HT-29 (cell line): ENCODE measurements around the gene ADPRHL1. TPM values are rescaled to one million over a fixed set of nuclear protein-coding genes. Genes with fewer than 3 reads are reported as not detected.

Experiments
- DNase-seq: peaks from one replicate; pipeline ENCODE4 v3.0.0-alpha.2; 2015; ENCODE audit warnings: low spot score
- total RNA-seq: library from RNA; depleted of rRNA; stranded (reverse); fragments of >200 nt; shearing (Covaris generic); gene quantifications from 2 replicates; pipeline ENCODE4 v1.2.3, GENCODE V29; 2014

The ADPRHL1 gene
- total RNA-seq, 1 experiment from 2014 or later: 3.3 TPM

- no peak for DNase-seq
Measured at GRCh38 chr13:113432506-113433270, 20.6 kb downstream of the ADPRHL1 start.

GRCh38 chr13:113431171-113431570 is 22.1 kb downstream of the ADPRHL1 start:
- no peak for DNase-seq

GRCh38 chr13:113430378-113431110 is 22.7 kb downstream of the ADPRHL1 start:
- no peak for DNase-seq

- DNase-seq: no peak
Measured at GRCh38 chr13:113429608-113429985, 23.7 kb downstream of the ADPRHL1 start.

- DNase-seq: no peak
Measured at GRCh38 chr13:113428871-113429607, 24.2 kb downstream of the ADPRHL1 start.

GRCh38 chr13:113428469-113428865 is 24.8 kb downstream of the ADPRHL1 start:
- no peak for DNase-seq

GRCh38 chr13:113427562-113428468 is 25.5 kb downstream of the ADPRHL1 start:
- no peak for DNase-seq

- no peak for DNase-seq
Measured at GRCh38 chr13:113426591-113426986, 26.7 kb downstream of the ADPRHL1 start.

GRCh38 chr13:113425941-113426590 is 27.2 kb downstream of the ADPRHL1 start:
- no peak for DNase-seq

- DNase-seq: no peak
Measured at GRCh38 chr13:113423520-113424163, 29.6 kb downstream of the ADPRHL1 start.

GRCh38 chr13:113422807-113423519 is 30.3 kb downstream of the ADPRHL1 start:
- DNase-seq: no peak

GRCh38 chr13:113421673-113422270 is 31.5 kb downstream of the ADPRHL1 start:
- no peak for DNase-seq

- no peak for DNase-seq
Measured at GRCh38 chr13:113420833-113421600, 32.3 kb downstream of the ADPRHL1 start.

- no peak for DNase-seq
Measured at GRCh38 chr13:113420232-113420631, 33.1 kb downstream of the ADPRHL1 start.

- DNase-seq: no peak
Measured at GRCh38 chr13:113419531-113420193, 33.6 kb downstream of the ADPRHL1 start.

GRCh38 chr13:113418722-113419049 is 34.6 kb downstream of the ADPRHL1 start:
- DNase-seq: no peak

GRCh38 chr13:113417836-113418721 is 35.2 kb downstream of the ADPRHL1 start:
- no peak for DNase-seq
